ENCODE data around the gene FBXO33. TPM values are rescaled to one million over a fixed set of nuclear protein-coding genes. Genes with fewer than 3 reads are reported as not detected.

FBXO33 gene
- total RNA-seq, 1 experiment from 2014 or later: 9.7 TPM

- Histone ChIP-seq H3K4me3 (replicated peaks in 1 of 2; ENCODE audit: low read depth in 1 of 2, low read length in 2 of 2) (no peak overlapping the region), H3K9ac (ENCODE audit: low read length) (no peak overlapping the region), H3K9me2 (ENCODE audit: insufficient read depth) (no peaks in the 10 kb centered on the region), H3K27me3 (ENCODE audit: insufficient read depth, low read length) (no peaks in the 10 kb centered on the region), H3K4me2 (ENCODE audit: low read length) (no peak overlapping the region), H3K79me2 (ENCODE audit: insufficient read depth, low read length) (no peaks in the 10 kb centered on the region), H4K20me1 (ENCODE audit: insufficient read depth) (no peaks in the 10 kb centered on the region), H3K9me3 (ENCODE audit: control insufficient read depth in 1 of 2, insufficient read depth in 1 of 2, low read depth in 1 of 2, low read length in 2 of 2) (no peaks in the 10 kb centered on the region), H3K36me3 (ENCODE audit: control insufficient read depth in 1 of 2, insufficient read depth in 2 of 2, low read length in 2 of 2) (peaks cover 0 to 2% of the 10 kb centered on the region in 2 experiments; a peak in 2 of 4 replicates), H2AFZ (ENCODE audit: low read depth, low read length, poor library complexity, severe bottlenecking) (no peak overlapping the region), H3K27ac (ENCODE audit: low read depth, low read length) (no peak overlapping the region), H3K4me1 (ENCODE audit: control insufficient read depth in 1 of 2, insufficient read depth in 2 of 2, low read length in 2 of 2) (peaks cover 0 to 7% of the 10 kb centered on the region in 2 experiments; a peak in 1 of 4 replicates)
- DNase-seq (ENCODE audit: low read depth, low spot score) (no peak), ATAC-seq (no peak)
- RAD21 ChIA-PET (ENCODE audit: low non-redundant PET in 1 of 2, low total read pairs in 2 of 2, uncharacterized antibody in 2 of 2, unreplicated experiment in 2 of 2): no interaction called here
- no TSS peak for BruUV-seq (replicated peaks)
- CTCF ChIA-PET: no interaction called here
- POLR2A ChIA-PET: no interaction called here
- intact Hi-C loops (cut with micrococcal nuclease): no loop called here
- TF ChIP-seq MAX (IDR thresholded peaks at IDR 0.05) (no peak), JUND (IDR thresholded peaks at IDR 0.05) (no peak), FOSL1 (IDR thresholded peaks at IDR 0.05; ENCODE audit: low read depth) (no peak), SP1 (IDR thresholded peaks at IDR 0.05; ENCODE audit: low read depth) (no peak), REST (IDR thresholded peaks at IDR 0.05; ENCODE audit: low read depth) (no peak), SRF (IDR thresholded peaks at IDR 0.05; ENCODE audit: low read depth) (no peak), TCF7L2 (IDR thresholded peaks at IDR 0.05; ENCODE audit: borderline replicate concordance, extremely low read depth, insufficient read depth, insufficient read length) (no peak), YY1 (IDR thresholded peaks at IDR 0.05; ENCODE audit: extremely low read depth, insufficient replicate concordance, low read depth, low read length) (no peak), EZH2 (IDR thresholded peaks at IDR 0.05) (no peak), ZFX (IDR thresholded peaks at IDR 0.05) (no peak), CBX3 (IDR thresholded peaks at IDR 0.05; ENCODE audit: low read depth) (no peak), RAD21 (IDR thresholded peaks at IDR 0.05; ENCODE audit: low read depth) (no peak), EGR1 (IDR thresholded peaks at IDR 0.05; ENCODE audit: low read depth) (no peak), CTCF (IDR thresholded peaks at IDR 0.05 in 2 of 3, conservative IDR thresholded peaks at IDR 0.05 in 1 of 3; ENCODE audit: borderline replicate concordance in 1 of 3, insufficient read depth in 1 of 3, low read depth in 2 of 3, low read length in 2 of 3) (no peak), EZH2phosphoT487 (IDR thresholded peaks at IDR 0.05; ENCODE audit: borderline replicate concordance) (no peak), POLR2AphosphoS5 (IDR thresholded peaks at IDR 0.05; ENCODE audit: low read depth, low read length) (no peak), SIN3A (IDR thresholded peaks at IDR 0.05; ENCODE audit: low read depth) (no peak), CEBPB (IDR thresholded peaks at IDR 0.05; ENCODE audit: low read depth) (no peak), ZBTB33 (IDR thresholded peaks at IDR 0.05; ENCODE audit: extremely low read depth, insufficient replicate concordance, low read length) (no peak)
Measured at GRCh38 chr14:39398382-39398781, 33.9 kb downstream of the FBXO33 start.

Data from HCT116 (cell line).